ENCODE data around the gene HIPK2.
A peak's percentile ranks its signal among the peaks of the same experiment; 100 is the strongest.

Gene HIPK2

GRCh38 chr7:139582130-139582650 is 195.6 kb downstream of the HIPK2 start:
- DNase-seq: no peak

GRCh38 chr7:139580435-139580834 is 197.4 kb downstream of the HIPK2 start:
- no peak for DNase-seq

GRCh38 chr7:139576179-139576973 is 201.4 kb downstream of the HIPK2 start:
- DNase-seq: no peak

GRCh38 chr7:139575338-139575680 is 202.5 kb downstream of the HIPK2 start:
- no peak for DNase-seq

GRCh38 chr7:139574618-139575337 is 203.0 kb downstream of the HIPK2 start:
- DNase-seq: no peak

GRCh38 chr7:139573871-139574270 is 203.9 kb downstream of the HIPK2 start:
- DNase-seq: no peak

- no peak for DNase-seq
Measured at GRCh38 chr7:139572704-139573385, 205.0 kb downstream of the HIPK2 start.

GRCh38 chr7:139572071-139572470 is 205.7 kb downstream of the HIPK2 start:
- DNase-seq: no peak

- no peak for DNase-seq
Measured at GRCh38 chr7:139571651-139572050, 206.1 kb downstream of the HIPK2 start.

- DNase-seq: no peak
Measured at GRCh38 chr7:139571190-139571589, 206.6 kb downstream of the HIPK2 start.

GRCh38 chr7:139570626-139571025 is 207.2 kb downstream of the HIPK2 start:
- no peak for DNase-seq

- DNase-seq: no peak
Measured at GRCh38 chr7:139570119-139570518, 207.7 kb downstream of the HIPK2 start.

GRCh38 chr7:139568813-139569490 is 208.8 kb downstream of the HIPK2 start:
- no peak for DNase-seq

GRCh38 chr7:139568346-139568675 is 209.5 kb downstream of the HIPK2 start:
- no peak for DNase-seq

GRCh38 chr7:139567647-139568345 is 210.0 kb downstream of the HIPK2 start:
- DNase-seq: no peak

- DNase-seq: no peak
Measured at GRCh38 chr7:139566736-139567646, 210.8 kb downstream of the HIPK2 start.

GRCh38 chr7:139566075-139566474 is 211.7 kb downstream of the HIPK2 start:
- DNase-seq: no peak

GRCh38 chr7:139563856-139564255 is 213.9 kb downstream of the HIPK2 start:
- DNase-seq: no peak

- DNase-seq: no peak
Measured at GRCh38 chr7:139562961-139563565, 214.7 kb downstream of the HIPK2 start.

GRCh38 chr7:139562491-139562890 is 215.3 kb downstream of the HIPK2 start:
- DNase-seq: no peak

GRCh38 chr7:139560678-139561077 is 217.1 kb downstream of the HIPK2 start:
- DNase-seq: peak; percentile 87

All from NCI-H1092 treated with DMSO at 0.1 percent for 48 hours (cell line).